IMR-90 (cell line): ENCODE data around the gene TEX14. TPM values are rescaled to one million over a fixed set of nuclear protein-coding genes. Genes with fewer than 3 reads are reported as not detected.

Experiments used
- ATAC-seq: fragments of 200-7000 bp; cut with Tn5 transposase; 2 replicates; pipeline ENCODE4 v1.9.1; 2020; ENCODE audit warnings: low read depth, mild to moderate bottlenecking, moderate library complexity
- BruUV-seq: library from RNA; stranded (reverse); fragments of 400-500 nt; replicated peaks from 2 replicates; lab custom pipeline; 2021; lab: Mats Ljungman, UMichigan
- CTCF ChIA-PET: fragments of 300-600 bp; formaldehyde crosslinking; extraction: SDS; loops from one replicate; lab custom pipeline; 2021; ENCODE audit warnings: antibody characterized with exemption; lab: Yijun Ruan, JAX
- POLR2A ChIA-PET: fragments of 300-600 bp; sonication (Branson Sonifier 250); formaldehyde crosslinking; loops from one replicate; lab custom pipeline; 2022; ENCODE audit warnings: antibody characterized with exemption; ENCODE audit not compliant: unreplicated experiment; lab: Charles Lee
- DNase-seq: peaks from one replicate; pipeline ENCODE4 v3.0.0; 2013
- H2AFZ ChIP-seq: replicated peaks from 2 replicates; pipeline ENCODE3; 2013; ENCODE audit warnings: low read length, mild to moderate bottlenecking; ENCODE audit not compliant: poor library complexity
- H2AK5ac ChIP-seq: 2 replicates; pipeline ENCODE4 v1.6.1; 2013; ENCODE audit warnings: low read depth, low read length, inconsistent platforms
- H2AK9ac ChIP-seq: replicated peaks from 2 replicates; pipeline ENCODE3; 2013; ENCODE audit warnings: mild to moderate bottlenecking, low read depth, low read length, moderate library complexity; ENCODE audit not compliant: poor library complexity
- H2BK120ac ChIP-seq: 2 replicates; pipeline ENCODE4 v1.6.1; 2013; ENCODE audit warnings: low read depth, low read length, inconsistent platforms
- H2BK15ac ChIP-seq: 3 replicates; pipeline ENCODE4 v1.6.1; 2013; ENCODE audit warnings: low read depth, low read length, inconsistent platforms
- H2BK20ac ChIP-seq: 2 replicates; pipeline ENCODE4 v1.6.1; 2013; ENCODE audit warnings: low read depth, mild to moderate bottlenecking, inconsistent platforms, low read length, moderate library complexity
- H2BK5ac ChIP-seq: 2 replicates; pipeline ENCODE4 v1.6.1; 2013; ENCODE audit warnings: mild to moderate bottlenecking, low read depth, low read length, inconsistent platforms; ENCODE audit not compliant: poor library complexity, severe bottlenecking
- H3K14ac ChIP-seq: replicated peaks from 2 replicates; pipeline ENCODE4 v1.6.1; 2013; ENCODE audit warnings: low read depth, low read length, inconsistent platforms
- H3K18ac ChIP-seq: 2 replicates; pipeline ENCODE4 v1.6.1; 2013; ENCODE audit warnings: low read depth, low read length, control low read depth
- H3K23ac ChIP-seq: 2 replicates; pipeline ENCODE4 v1.6.1; 2013; ENCODE audit warnings: low read depth, low read length, inconsistent platforms
- H3K27ac ChIP-seq: 2 replicates; pipeline ENCODE4 v1.5.1; 2013; ENCODE audit warnings: mild to moderate bottlenecking, control low read depth, low read length; ENCODE audit not compliant: insufficient read depth
- H3K27me3 ChIP-seq: 2 replicates; pipeline ENCODE4 v1.6.1; 2013; ENCODE audit warnings: low read length; ENCODE audit not compliant: control insufficient read depth, insufficient read depth
- H3K36me3 ChIP-seq: 2 replicates; pipeline ENCODE4 v1.6.1; 2013; ENCODE audit warnings: low read length, mixed read lengths; ENCODE audit not compliant: control insufficient read depth, insufficient read depth
- H3K4ac ChIP-seq: 2 replicates; pipeline ENCODE4 v1.6.1; 2013; ENCODE audit warnings: low read depth, low read length, inconsistent platforms
- H3K4me1 ChIP-seq: 2 replicates; pipeline ENCODE4 v1.6.1; 2013; ENCODE audit warnings: low read length, mixed read lengths; ENCODE audit not compliant: control insufficient read depth, insufficient read depth
- H3K4me2 ChIP-seq: 2 replicates; pipeline ENCODE4 v1.6.1; 2013; ENCODE audit warnings: low read depth, mild to moderate bottlenecking, control low read depth, low read length, moderate library complexity
- H3K4me3 ChIP-seq: 2 replicates; pipeline ENCODE4 v1.5.1; 2013; ENCODE audit warnings: low read depth, mild to moderate bottlenecking, control low read depth, low read length, moderate library complexity; ENCODE audit not compliant: insufficient read depth
- H3K56ac ChIP-seq: 2 replicates; pipeline ENCODE4 v1.6.1; 2013; ENCODE audit warnings: low read length, inconsistent platforms; ENCODE audit not compliant: insufficient read depth; ENCODE audit errors: extremely low read depth
- H3K79me1 ChIP-seq, 2 experiments: 2 replicates each; pipeline ENCODE4 v1.6.1; 2013; ENCODE audit warnings: low read length in 2 of 2, inconsistent platforms in 1 of 2, low read depth in 1 of 2
- H3K9ac ChIP-seq: 2 replicates; pipeline ENCODE4 v1.6.1; 2013; ENCODE audit warnings: low read depth, low read length, control low read depth
- H3K9me1 ChIP-seq: 2 replicates; pipeline ENCODE4 v1.6.1; 2013; ENCODE audit warnings: low read length, inconsistent platforms; ENCODE audit not compliant: insufficient read depth
- H3K9me3 ChIP-seq: 2 replicates; pipeline ENCODE4 v1.6.1; 2013; ENCODE audit warnings: low read length; ENCODE audit not compliant: control insufficient read depth, insufficient read depth
- H4K20me1 ChIP-seq: 2 replicates; pipeline ENCODE4 v1.6.1; 2013; ENCODE audit warnings: low read length, inconsistent platforms; ENCODE audit not compliant: insufficient read depth
- H4K5ac ChIP-seq: 2 replicates; pipeline ENCODE4 v1.6.1; 2013; ENCODE audit warnings: mild to moderate bottlenecking, low read depth, low read length, control low read depth
- H4K8ac ChIP-seq, 2 experiments: 2 replicates each; pipeline ENCODE4 v1.6.1; 2013; ENCODE audit warnings: low read depth in 2 of 2, low read length in 2 of 2, control low read depth in 1 of 2, inconsistent platforms in 1 of 2
- H4K91ac ChIP-seq: 2 replicates; pipeline ENCODE4 v1.6.1; 2013; ENCODE audit warnings: low read depth, low read length, inconsistent platforms; ENCODE audit not compliant: insufficient read depth
- BHLHE40 ChIP-seq: fragments of 150-350 bp; IDR thresholded peaks from 2 replicates; pipeline ENCODE4 v1.6.1; 2016; ENCODE audit warnings: mild to moderate bottlenecking, low read depth, low read length
- CEBPB ChIP-seq: IDR thresholded peaks from 2 replicates; pipeline ENCODE4 v1.6.1; 2012; ENCODE audit warnings: low read depth, low read length, improper control_type of control experiment
- CHD1 ChIP-seq: IDR thresholded peaks from 2 replicates; pipeline ENCODE4 v1.6.1; 2012; ENCODE audit warnings: low read depth, low read length, improper control_type of control experiment
- CTCF ChIP-seq: conservative IDR thresholded peaks from 2 replicates; pipeline ENCODE4 v1.5.1; 2012; ENCODE audit warnings: mild to moderate bottlenecking, low read depth, low read length, improper control_type of control experiment
- ELK1 ChIP-seq: fragments of 150-350 bp; IDR thresholded peaks from 2 replicates; pipeline ENCODE4 v1.6.1; 2016; ENCODE audit warnings: low read depth, mild to moderate bottlenecking, low read length, moderate library complexity, borderline replicate concordance
- FOS ChIP-seq: fragments of 150-350 bp; IDR thresholded peaks from 2 replicates; pipeline ENCODE4 v1.6.1; 2016; ENCODE audit warnings: low read depth, low read length
- MAFK ChIP-seq: IDR thresholded peaks from 2 replicates; pipeline ENCODE4 v1.6.1; 2012; ENCODE audit warnings: low read depth, low read length, improper control_type of control experiment
- MAZ ChIP-seq: IDR thresholded peaks from 2 replicates; pipeline ENCODE4 v1.6.1; 2012; ENCODE audit warnings: low read depth, mild to moderate bottlenecking, low read length, improper control_type of control experiment, moderate library complexity, borderline replicate concordance
- MXI1 ChIP-seq: IDR thresholded peaks from 2 replicates; pipeline ENCODE4 v1.6.1; 2012; ENCODE audit warnings: low read depth, mild to moderate bottlenecking, low read length, moderate library complexity, borderline replicate concordance
- NFE2L2 ChIP-seq: fragments of 150-350 bp; IDR thresholded peaks from 2 replicates; pipeline ENCODE4 v1.6.1; 2016; ENCODE audit warnings: low read depth, mild to moderate bottlenecking, low read length
- POLR2A ChIP-seq: IDR thresholded peaks from 2 replicates; pipeline ENCODE4 v1.6.1; 2012; ENCODE audit warnings: mild to moderate bottlenecking, low read depth, low read length
- RAD21 ChIP-seq: IDR thresholded peaks from 2 replicates; pipeline ENCODE4 v1.6.1; 2012; ENCODE audit warnings: low read length, improper control_type of control experiment
- RCOR1 ChIP-seq: IDR thresholded peaks from 2 replicates; pipeline ENCODE4 v1.6.1; 2012; ENCODE audit warnings: mild to moderate bottlenecking, low read length, improper control_type of control experiment; ENCODE audit not compliant: insufficient replicate concordance
- RFX5 ChIP-seq: IDR thresholded peaks from 2 replicates; pipeline ENCODE4 v1.8.0; 2012; ENCODE audit warnings: low read depth, mild to moderate bottlenecking, low read length, moderate library complexity
- SMC3 ChIP-seq: fragments of 150-350 bp; IDR thresholded peaks from 2 replicates; pipeline ENCODE4 v1.6.1; 2016; ENCODE audit warnings: low read depth, mild to moderate bottlenecking, antibody characterized with exemption, low read length, moderate library complexity
- USF2 ChIP-seq: fragments of 150-350 bp; IDR thresholded peaks from 2 replicates; pipeline ENCODE4 v1.6.1; 2017; ENCODE audit warnings: mild to moderate bottlenecking, antibody characterized with exemption, low read length, low read depth
- WGBS, 2 experiments: methylation state at CpG; one replicate each; pipeline versions ENCODE4 v1.1.5 to v1.1.7; 2013; ENCODE audit warnings: missing lambda C conversion rate in 2 of 2; ENCODE audit not compliant: insufficient read length in 1 of 2; ENCODE audit errors: extremely low coverage in 2 of 2; 5-methylcytosine and 5-hydroxymethylcytosine counted together
- dilution Hi-C: fragments of 300-500 bp; cut with HindIII; formaldehyde crosslinking; loops from one replicate; pipeline ENCODE4 v1.14.3; 2018; ENCODE audit warnings: low sequenced_read_pairs; ENCODE audit not compliant: unreplicated experiment
- in situ Hi-C: fragments of 300-500 bp; cut with MboI; formaldehyde crosslinking; loops from 3 replicates; pipeline ENCODE4 v1.14.3; 2019; ENCODE audit warnings: low sequenced_read_pairs, inconsistent platforms, mixed read lengths
- intact Hi-C: fragments of 100-400 bp; cut with micrococcal nuclease; formaldehyde crosslinking; loops from 2 replicates; pipeline ENCODE4 v1.10.0; 2022
- polyA plus RNA-seq, 3 experiments: library from polyadenylated mRNA; depleted of rRNA; stranded (reverse); fragments of >200 nt; gene quantifications; 2 replicates each; pipeline ENCODE4 v1.2.3, GENCODE V29; 2012; ENCODE audit warnings: low replicate concordance in 1 of 3
- total RNA-seq: library from RNA; depleted of rRNA; stranded (reverse); fragments of >200 nt; gene quantifications from 2 replicates; pipeline ENCODE4 v1.2.3, GENCODE V29; 2012

The TEX14 gene
- total and polyA plus RNA-seq, 2 of the 4 experiments (the other 2 are of a cell fraction), result not detected

- DNase-seq (no peak), ATAC-seq (no peak)
- Histone ChIP-seq H3K18ac (no peak overlapping the region), H2AFZ (no peak overlapping the region), H4K20me1 (no peaks in the 10 kb centered on the region), H3K4me1 (no peaks in the 10 kb centered on the region), H3K14ac (no peak overlapping the region), H3K36me3 (no peaks in the 10 kb centered on the region), H3K27ac (no peak overlapping the region), H2BK5ac (no peak overlapping the region), H3K9me1 (no peaks in the 10 kb centered on the region), H3K9me3 (no peaks in the 10 kb centered on the region), H2BK120ac (no peak overlapping the region), H3K4me2 (no peak overlapping the region), H3K4me3 (no peak overlapping the region), H3K27me3 (peaks cover 4% of the 10 kb centered on the region), H3K9ac (no peak overlapping the region), H3K79me1 (no peaks in the 10 kb centered on the region), H3K56ac (no peak overlapping the region), H2BK15ac (no peak overlapping the region), H4K5ac (no peak overlapping the region), H3K4ac (no peak overlapping the region), H3K23ac (no peak overlapping the region), H4K91ac (no peak overlapping the region), H4K8ac (no peak overlapping the region), H2AK9ac (no peak overlapping the region), H2BK20ac (no peak overlapping the region), H2AK5ac (no peak overlapping the region)
- TF ChIP-seq ELK1 (no peak), RAD21 (no peak), POLR2A (no peak), MAFK (no peak), FOS (no peak), CHD1 (no peak), SMC3 (no peak), RCOR1 (no peak), CEBPB (no peak), NFE2L2 (no peak), BHLHE40 (no peak), MXI1 (no peak), CTCF (no peak), USF2 (no peak), RFX5 (no peak), MAZ (no peak)
- intact Hi-C loops (no loop called here), in situ Hi-C loops (no loop called here), dilution Hi-C loops (no loop called here)
- no TSS peak for BruUV-seq
- CTCF ChIA-PET, result no interaction called here
- POLR2A ChIA-PET, result no interaction called here
- no CpG with 5 or more reads among the region's 1 CpG for WGBS, 2 experiments
Observed at GRCh38 chr17:58593123-58593522, 98.7 kb downstream of the TEX14 start.
